ENCODE results near the gene WLS.

The WLS gene

GRCh38 chr1:68211761-68212380 is 20.5 kb downstream of the WLS start:
- no peak for DNase-seq
- no peaks in the 10 kb centered on the region for H3K9me2 ChIP-seq (replicated peaks; ENCODE audit: insufficient read depth, low read length)
- TF ChIP-seq EZH2phosphoT487 (IDR thresholded peaks at IDR 0.05; ENCODE audit: low read length) (no peak), EZH2 (optimal IDR thresholded peaks at IDR 0.05; ENCODE audit: low read depth, low read length) (no peak)
- TF ChIP-seq, protein P1, sequence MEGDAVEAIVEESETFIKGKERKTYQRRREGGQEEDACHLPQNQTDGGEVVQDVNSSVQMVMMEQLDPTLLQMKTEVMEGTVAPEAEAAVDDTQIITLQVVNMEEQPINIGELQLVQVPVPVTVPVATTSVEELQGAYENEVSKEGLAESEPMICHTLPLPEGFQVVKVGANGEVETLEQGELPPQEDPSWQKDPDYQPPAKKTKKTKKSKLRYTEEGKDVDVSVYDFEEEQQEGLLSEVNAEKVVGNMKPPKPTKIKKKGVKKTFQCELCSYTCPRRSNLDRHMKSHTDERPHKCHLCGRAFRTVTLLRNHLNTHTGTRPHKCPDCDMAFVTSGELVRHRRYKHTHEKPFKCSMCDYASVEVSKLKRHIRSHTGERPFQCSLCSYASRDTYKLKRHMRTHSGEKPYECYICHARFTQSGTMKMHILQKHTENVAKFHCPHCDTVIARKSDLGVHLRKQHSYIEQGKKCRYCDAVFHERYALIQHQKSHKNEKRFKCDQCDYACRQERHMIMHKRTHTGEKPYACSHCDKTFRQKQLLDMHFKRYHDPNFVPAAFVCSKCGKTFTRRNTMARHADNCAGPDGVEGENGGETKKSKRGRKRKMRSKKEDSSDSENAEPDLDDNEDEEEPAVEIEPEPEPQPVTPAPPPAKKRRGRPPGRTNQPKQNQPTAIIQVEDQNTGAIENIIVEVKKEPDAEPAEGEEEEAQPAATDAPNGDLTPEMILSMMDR (IDR thresholded peaks at IDR 0.05; ENCODE audit: low read length), result no peak
- no peak overlapping the region for H3K4me3 ChIP-seq (ENCODE audit: low read length)
- H2AFZ ChIP-seq (ENCODE audit: low read length), result no peak overlapping the region
- no peaks in the 10 kb centered on the region for H3F3A ChIP-seq (ENCODE audit: insufficient read depth, low read length)
- H3K36me3 ChIP-seq (replicated peaks; ENCODE audit: insufficient read depth, low read length), result no peaks in the 10 kb centered on the region
- no peak overlapping the region for H3K27ac ChIP-seq (ENCODE audit: low read length)
- H3K9ac ChIP-seq (ENCODE audit: low read length), result no peak overlapping the region
- H4K20me1 ChIP-seq (ENCODE audit: insufficient read depth, low read length), result no peaks in the 10 kb centered on the region
- H3K27me3 ChIP-seq (replicated peaks; ENCODE audit: insufficient read depth, low read length), result no peaks in the 10 kb centered on the region
- no peak overlapping the region for H3K4me2 ChIP-seq (ENCODE audit: low read depth, low read length)
- H3K9me3 ChIP-seq (replicated peaks; ENCODE audit: insufficient read depth, low read length), result no peaks in the 10 kb centered on the region
- H3K4me1 ChIP-seq (ENCODE audit: low read length), result 0 out of 2 replicates have a peak, but pooled peaks cover 5% of the 10 kb centered on the region
- H3K79me2 ChIP-seq (ENCODE audit: low read length), result no peaks in the 10 kb centered on the region

DNA sequence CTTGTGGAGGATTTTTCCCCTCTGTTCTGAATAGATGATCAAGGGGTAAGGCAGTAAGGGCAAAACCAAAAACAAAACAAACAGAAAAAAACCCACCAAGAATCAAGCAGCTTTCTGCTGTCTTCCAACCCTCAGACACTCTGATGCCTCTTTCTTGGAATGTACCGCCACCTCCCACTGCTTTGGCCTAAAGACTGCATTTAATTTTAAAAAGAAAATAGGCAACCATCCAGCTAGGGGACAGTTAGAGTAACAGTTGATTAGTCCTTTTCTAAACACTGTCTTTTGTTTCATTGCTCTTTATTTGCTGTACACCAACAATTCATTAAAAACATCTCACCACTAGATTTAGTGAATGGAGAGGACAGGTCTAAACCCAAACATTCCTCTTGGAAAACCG is 21.5 kb downstream of the WLS start:
- Histone ChIP-seq H3K27me3 (replicated peaks; ENCODE audit: insufficient read depth, low read length) (no peaks in the 10 kb centered on the region), H3K4me2 (ENCODE audit: low read depth, low read length) (no peak overlapping the region), H3K9me3 (replicated peaks; ENCODE audit: insufficient read depth, low read length) (no peaks in the 10 kb centered on the region), H3K27ac (ENCODE audit: low read length) (no peak overlapping the region), H3K4me3 (ENCODE audit: low read length) (no peak overlapping the region), H3K9ac (ENCODE audit: low read length) (no peak overlapping the region), H3K9me2 (replicated peaks; ENCODE audit: insufficient read depth, low read length) (no peaks in the 10 kb centered on the region), H3F3A (ENCODE audit: insufficient read depth, low read length) (no peaks in the 10 kb centered on the region), H2AFZ (ENCODE audit: low read length) (no peak overlapping the region), H3K36me3 (replicated peaks; ENCODE audit: insufficient read depth, low read length) (no peaks in the 10 kb centered on the region), H3K79me2 (ENCODE audit: low read length) (no peaks in the 10 kb centered on the region), H3K4me1 (ENCODE audit: low read length) (0 out of 2 replicates have a peak, but pooled peaks cover 5% of the 10 kb centered on the region), H4K20me1 (ENCODE audit: insufficient read depth, low read length) (no peaks in the 10 kb centered on the region)
- DNase-seq, result no peak
- no peak for TF ChIP-seq EZH2phosphoT487 (IDR thresholded peaks at IDR 0.05; ENCODE audit: low read length)
- TF ChIP-seq EZH2 (optimal IDR thresholded peaks at IDR 0.05; ENCODE audit: low read depth, low read length), result no peak
- TF ChIP-seq, protein P1 (IDR thresholded peaks at IDR 0.05; ENCODE audit: low read length), result no peak

GRCh38 chr1:68210027-68210426 is 22.3 kb downstream of the WLS start:
- 0 out of 2 replicates have a peak, but pooled peaks cover 5% of the 10 kb centered on the region for H3K4me1 ChIP-seq (ENCODE audit: low read length)
- TF ChIP-seq, protein P1 (IDR thresholded peaks at IDR 0.05; ENCODE audit: low read length), result no peak
- TF ChIP-seq EZH2phosphoT487 (IDR thresholded peaks at IDR 0.05; ENCODE audit: low read length), result no peak
- no peak for TF ChIP-seq EZH2 (optimal IDR thresholded peaks at IDR 0.05; ENCODE audit: low read depth, low read length)
- no peak for DNase-seq

More at GRCh38 chr1:68210027-68210426, 22.3 kb downstream of the WLS start:
- H3K4me2 ChIP-seq (ENCODE audit: low read depth, low read length), result no peak overlapping the region
- H3F3A ChIP-seq (ENCODE audit: insufficient read depth, low read length), result no peaks in the 10 kb centered on the region
- no peak overlapping the region for H2AFZ ChIP-seq (ENCODE audit: low read length)
- no peaks in the 10 kb centered on the region for H3K36me3 ChIP-seq (replicated peaks; ENCODE audit: insufficient read depth, low read length)
- no peaks in the 10 kb centered on the region for H3K79me2 ChIP-seq (ENCODE audit: low read length)
- no peak overlapping the region for H3K27ac ChIP-seq (ENCODE audit: low read length)
- H3K27me3 ChIP-seq (replicated peaks; ENCODE audit: insufficient read depth, low read length), result no peaks in the 10 kb centered on the region
- no peaks in the 10 kb centered on the region for H3K9me3 ChIP-seq (replicated peaks; ENCODE audit: insufficient read depth, low read length)
- H3K9me2 ChIP-seq (replicated peaks; ENCODE audit: insufficient read depth, low read length), result no peaks in the 10 kb centered on the region
- no peaks in the 10 kb centered on the region for H4K20me1 ChIP-seq (ENCODE audit: insufficient read depth, low read length)
- H3K4me3 ChIP-seq (ENCODE audit: low read length), result no peak overlapping the region
- H3K9ac ChIP-seq (ENCODE audit: low read length), result no peak overlapping the region
